Thymus (tissue), 11 donors: Measurements from ENCODE around the gene ZMYND15. TPM values are rescaled to one million over a fixed set of nuclear protein-coding genes. Genes with fewer than 3 reads are reported as not detected.

Source experiments
- DNase-seq, 9 donors: peaks; one replicate each; pipeline ENCODE4 v3.0.0-alpha.2; 2013; ENCODE audit warnings: low spot score in 9 of 9, low read depth in 6 of 9, missing footprints in 1 of 9
- H3K27ac ChIP-seq, 2 donors: one replicate each; pipeline ENCODE4 v1.5.1; 2013; ENCODE audit warnings: control low read depth in 1 of 2, low read depth in 1 of 2, low read length in 1 of 2, mild to moderate bottlenecking in 1 of 2, moderate library complexity in 1 of 2
- H3K27me3 ChIP-seq, 2 donors: one replicate each; pipeline ENCODE4 v1.5.1; 2013; ENCODE audit warnings: low read length in 1 of 2; ENCODE audit not compliant: control insufficient read depth in 2 of 2, insufficient read depth in 1 of 2
- H3K36me3 ChIP-seq, 2 donors: one replicate each; pipeline ENCODE4 v1.5.1; 2013; ENCODE audit warnings: low read length in 1 of 2, mild to moderate bottlenecking in 1 of 2, moderate library complexity in 1 of 2; ENCODE audit not compliant: control insufficient read depth in 2 of 2, insufficient read depth in 2 of 2
- H3K4me1 ChIP-seq, 2 donors: one replicate each; pipeline ENCODE4 v1.5.1; 2013; ENCODE audit warnings: low read length in 2 of 2; ENCODE audit not compliant: control insufficient read depth in 2 of 2, insufficient read depth in 2 of 2
- H3K4me3 ChIP-seq, 2 donors: one replicate each; pipeline ENCODE4 v1.5.1; 2013; ENCODE audit warnings: low read length in 2 of 2, control low read depth in 1 of 2, mild to moderate bottlenecking in 1 of 2
- H3K9me3 ChIP-seq, 2 donors: one replicate each; pipeline ENCODE4 v1.5.1; 2013; ENCODE audit warnings: low read length in 1 of 2, mild to moderate bottlenecking in 1 of 2; ENCODE audit not compliant: control insufficient read depth in 2 of 2, insufficient read depth in 1 of 2
- WGBS: extraction: QIAGEN DNeasy Blood & Tissue Kit; methylation state at CpG from one replicate; pipeline ENCODE4 v1.1.7; 2013; 5-methylcytosine and 5-hydroxymethylcytosine counted together
- polyA plus RNA-seq: library from polyadenylated mRNA; stranded (reverse); fragments of 200-250 nt; gene quantifications from one replicate; pipeline ENCODE4 v1.2.3, GENCODE V29; 2013
- total RNA-seq: library from RNA; stranded (reverse); fragments of 120-200 nt; gene quantifications from one replicate; pipeline ENCODE4 v1.2.4, GENCODE V29; 2013
- donor health status: healthy.

Gene ZMYND15
- total and polyA plus RNA-seq, 2 donors = 0.52 to 3.8 TPM

- 8% methylated on average over 61 of the region's 61 CpGs for WGBS
- Histone ChIP-seq H3K4me3 (no peak overlapping the region), H3K27me3 (peaks cover 76 to 94% of the 10 kb centered on the region in 2 donors), H3K36me3 (no peaks in the 10 kb centered on the region), H3K27ac (no peak overlapping the region), H3K9me3 (peaks cover 0 to 8% of the 10 kb centered on the region in 2 donors), H3K4me1 (peaks cover 8 to 26% of the 10 kb centered on the region in 2 donors)
- DNase-seq = no peak
These were observed 45.9 kb downstream of the ZMYND15 start for GRCh38 chr17:4785311-4786105.

- Histone ChIP-seq H3K9me3 (peaks cover 0 to 8% of the 10 kb centered on the region in 2 donors), H3K4me1 (peaks cover 9 to 29% of the 10 kb centered on the region in 2 donors), H3K36me3 (no peaks in the 10 kb centered on the region), H3K27me3 (peaks cover 81 to 95% of the 10 kb centered on the region in 2 donors), H3K4me3 (no peak within 1 kb of the TSS), H3K27ac (peak within 1 kb of the TSS in 1 of 2 donors; percentile 42)
- 5% methylated on average over 24 of the region's 24 CpGs for WGBS
- no peak for DNase-seq
These were observed 46.5 kb downstream of the ZMYND15 start, which contains the start of gene VMO1 for GRCh38 chr17:4786106-4786511. VMO1 (minus strand) TSS chr17:4786364; CDS start chr17:4786352, 12 bp downstream.

GRCh38 chr17:4786516-4786915 is 46.9 kb downstream of the ZMYND15 start:
- 18% methylated on average over 6 of the region's 6 CpGs for WGBS
- peak overlapping the region in 1 of 2 donors; percentile 42 for H3K27ac ChIP-seq
- peaks cover 84 to 99% of the 10 kb centered on the region in 2 donors for H3K27me3 ChIP-seq
- DNase-seq = no peak
- no peak overlapping the region for H3K4me3 ChIP-seq
- H3K36me3 ChIP-seq = no peaks in the 10 kb centered on the region
- peaks cover 0 to 8% of the 10 kb centered on the region in 2 donors for H3K9me3 ChIP-seq
- H3K4me1 ChIP-seq = peaks cover 9 to 29% of the 10 kb centered on the region in 2 donors

GRCh38 chr17:4788159-4788806 is 48.6 kb downstream of the ZMYND15 start:
- Histone ChIP-seq H3K27ac (peak overlapping the region; percentile 25 to 56), H3K36me3 (no peaks in the 10 kb centered on the region), H3K27me3 (peaks cover 79 to 99% of the 10 kb centered on the region in 2 donors), H3K4me3 (peak overlapping the region in 1 of 2 donors; percentile 43), H3K4me1 (peaks cover 9 to 29% of the 10 kb centered on the region in 2 donors), H3K9me3 (peaks cover 0 to 8% of the 10 kb centered on the region in 2 donors)
- no peak for DNase-seq
- WGBS = 80% methylated on average over 14 of the region's 14 CpGs

GRCh38 chr17:4788807-4789700 is 49.4 kb downstream of the ZMYND15 start, which contains the start of gene GLTPD2:
GLTPD2 (plus strand) TSS chr17:4788964; CDS start chr17:4789012, 48 bp downstream.
- no peak for DNase-seq
- peaks cover 0 to 8% of the 10 kb centered on the region in 2 donors for H3K9me3 ChIP-seq
- H3K4me3 ChIP-seq = peak within 1 kb of the TSS; percentile 43 to 66
- H3K4me1 ChIP-seq = peaks cover 9 to 29% of the 10 kb centered on the region in 2 donors
- H3K27me3 ChIP-seq = peaks cover 71 to 92% of the 10 kb centered on the region in 2 donors
- 18% methylated on average over 62 of the region's 62 CpGs for WGBS
- no peaks in the 10 kb centered on the region for H3K36me3 ChIP-seq
- H3K27ac ChIP-seq = peak within 1 kb of the TSS; percentile 56 to 86

- WGBS = under 1% methylated on average over 25 of the region's 25 CpGs
- H3K27me3 ChIP-seq = peaks cover 68 to 87% of the 10 kb centered on the region in 2 donors
- H3K4me3 ChIP-seq = peak overlapping the region; percentile 43 to 66
- DNase-seq = peak in 1 of 9 donors; percentile 23
- peak overlapping the region; percentile 56 to 86 for H3K27ac ChIP-seq
- no peaks in the 10 kb centered on the region for H3K36me3 ChIP-seq
- peaks cover 0 to 8% of the 10 kb centered on the region in 2 donors for H3K9me3 ChIP-seq
- peaks cover 9 to 29% of the 10 kb centered on the region in 2 donors for H3K4me1 ChIP-seq
These were observed 50.0 kb downstream of the ZMYND15 start for GRCh38 chr17:4789701-4789950.

- Histone ChIP-seq H3K4me1 (peaks cover 9 to 29% of the 10 kb centered on the region in 2 donors), H3K27me3 (peaks cover 66 to 82% of the 10 kb centered on the region in 2 donors), H3K36me3 (no peaks in the 10 kb centered on the region), H3K4me3 (peak overlapping the region; percentile 30 to 66), H3K27ac (peak overlapping the region; percentile 62 to 86), H3K9me3 (peaks cover 0 to 8% of the 10 kb centered on the region in 2 donors)
- peak in 8 of 9 donors; percentile 39 to 84 (median 57) for DNase-seq
- under 1% methylated on average over 91 of the region's 91 CpGs for WGBS
These were observed 50.5 kb downstream of the ZMYND15 start for GRCh38 chr17:4789951-4790704.

- H3K27ac ChIP-seq = peak overlapping the region; percentile 41 to 86
These were observed 51.1 kb downstream of the ZMYND15 start for GRCh38 chr17:4790705-4791088.

More at GRCh38 chr17:4790705-4791088, 51.1 kb downstream of the ZMYND15 start:
- Histone ChIP-seq H3K4me1 (peaks cover 9 to 23% of the 10 kb centered on the region in 2 donors), H3K27me3 (peaks cover 61 to 76% of the 10 kb centered on the region in 2 donors), H3K9me3 (peaks cover 0 to 11% of the 10 kb centered on the region in 2 donors), H3K36me3 (no peaks in the 10 kb centered on the region), H3K4me3 (peak overlapping the region; percentile 30 to 66)
- no peak for DNase-seq
- 47% methylated on average over 7 of the region's 7 CpGs for whole genome bisulfite sequencing
